ENCODE measurements around the gene CPLX1.

CPLX1 gene

GRCh38 chr4:871484-871883 is 45.6 kb upstream of the CPLX1 start:
- H3K4me2 ChIP-seq, result no peak overlapping the region

GRCh38 chr4:870951-871350 is 45.0 kb upstream of the CPLX1 start:
- H3K27me3 ChIP-seq (ENCODE audit: insufficient read depth, low read depth), result no peaks in the 10 kb centered on the region
- H4K20me1 ChIP-seq (ENCODE audit: insufficient read depth), result no peaks in the 10 kb centered on the region
- H2AFZ ChIP-seq (ENCODE audit: low read depth), result no peak overlapping the region
- H3K4me1 ChIP-seq (ENCODE audit: low read depth, poor library complexity, severe bottlenecking), result no peaks in the 10 kb centered on the region
- no peaks in the 10 kb centered on the region for H3K79me2 ChIP-seq (ENCODE audit: insufficient read depth, low read depth)
- no peak overlapping the region for H3K4me3 ChIP-seq (IDR thresholded peaks at IDR 0.05; ENCODE audit: insufficient read depth, low read depth, low read length)
- H3K36me3 ChIP-seq (ENCODE audit: insufficient read depth), result no peaks in the 10 kb centered on the region
- H3K4me2 ChIP-seq, result no peak overlapping the region
- TF ChIP-seq, protein P1, sequence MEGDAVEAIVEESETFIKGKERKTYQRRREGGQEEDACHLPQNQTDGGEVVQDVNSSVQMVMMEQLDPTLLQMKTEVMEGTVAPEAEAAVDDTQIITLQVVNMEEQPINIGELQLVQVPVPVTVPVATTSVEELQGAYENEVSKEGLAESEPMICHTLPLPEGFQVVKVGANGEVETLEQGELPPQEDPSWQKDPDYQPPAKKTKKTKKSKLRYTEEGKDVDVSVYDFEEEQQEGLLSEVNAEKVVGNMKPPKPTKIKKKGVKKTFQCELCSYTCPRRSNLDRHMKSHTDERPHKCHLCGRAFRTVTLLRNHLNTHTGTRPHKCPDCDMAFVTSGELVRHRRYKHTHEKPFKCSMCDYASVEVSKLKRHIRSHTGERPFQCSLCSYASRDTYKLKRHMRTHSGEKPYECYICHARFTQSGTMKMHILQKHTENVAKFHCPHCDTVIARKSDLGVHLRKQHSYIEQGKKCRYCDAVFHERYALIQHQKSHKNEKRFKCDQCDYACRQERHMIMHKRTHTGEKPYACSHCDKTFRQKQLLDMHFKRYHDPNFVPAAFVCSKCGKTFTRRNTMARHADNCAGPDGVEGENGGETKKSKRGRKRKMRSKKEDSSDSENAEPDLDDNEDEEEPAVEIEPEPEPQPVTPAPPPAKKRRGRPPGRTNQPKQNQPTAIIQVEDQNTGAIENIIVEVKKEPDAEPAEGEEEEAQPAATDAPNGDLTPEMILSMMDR (conservative IDR thresholded peaks at IDR 0.05; ENCODE audit: low read depth, low read length), result no peak
- no peak overlapping the region for H3K9ac ChIP-seq
- no peak overlapping the region for H3K27ac ChIP-seq

More at GRCh38 chr4:871484-871883, 45.6 kb upstream of the CPLX1 start:
- TF ChIP-seq, protein P1 (conservative IDR thresholded peaks at IDR 0.05; ENCODE audit: low read depth, low read length), result no peak
- Histone ChIP-seq H3K27me3 (ENCODE audit: insufficient read depth, low read depth) (no peaks in the 10 kb centered on the region), H4K20me1 (ENCODE audit: insufficient read depth) (no peaks in the 10 kb centered on the region), H3K4me3 (IDR thresholded peaks at IDR 0.05; ENCODE audit: insufficient read depth, low read depth, low read length) (no peak overlapping the region), H3K79me2 (ENCODE audit: insufficient read depth, low read depth) (no peaks in the 10 kb centered on the region), H3K36me3 (ENCODE audit: insufficient read depth) (no peaks in the 10 kb centered on the region), H2AFZ (ENCODE audit: low read depth) (no peak overlapping the region), H3K9ac (no peak overlapping the region), H3K27ac (no peak overlapping the region), H3K4me1 (ENCODE audit: low read depth, poor library complexity, severe bottlenecking) (no peaks in the 10 kb centered on the region)

DNA sequence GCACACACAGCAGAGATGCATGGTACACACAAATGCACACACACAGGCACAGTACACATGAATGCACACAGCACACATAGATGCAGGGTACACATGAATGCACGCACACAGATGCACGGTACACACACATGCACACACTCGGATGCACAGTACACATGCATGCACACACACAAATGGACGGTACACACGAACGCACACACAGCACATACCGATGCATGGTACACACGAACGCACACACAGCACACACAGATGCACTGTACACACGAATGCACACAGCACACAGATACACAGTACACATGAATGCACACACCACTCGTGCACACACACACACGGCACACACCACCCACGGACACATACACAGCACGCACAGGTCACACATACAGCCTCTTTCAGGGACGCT is 43.8 kb upstream of the CPLX1 start:
- no peaks in the 10 kb centered on the region for H4K20me1 ChIP-seq (ENCODE audit: insufficient read depth)
- H2AFZ ChIP-seq (ENCODE audit: low read depth), result no peak overlapping the region
- no peak overlapping the region for H3K27ac ChIP-seq
- no peaks in the 10 kb centered on the region for H3K36me3 ChIP-seq (ENCODE audit: insufficient read depth)
- H3K4me2 ChIP-seq, result no peak overlapping the region
- no peaks in the 10 kb centered on the region for H3K79me2 ChIP-seq (ENCODE audit: insufficient read depth, low read depth)
- no peaks in the 10 kb centered on the region for H3K27me3 ChIP-seq (ENCODE audit: insufficient read depth, low read depth)
- TF ChIP-seq, protein P1 (conservative IDR thresholded peaks at IDR 0.05; ENCODE audit: low read depth, low read length), result no peak
- no peaks in the 10 kb centered on the region for H3K4me1 ChIP-seq (ENCODE audit: low read depth, poor library complexity, severe bottlenecking)
- H3K9ac ChIP-seq, result no peak overlapping the region
- no peak overlapping the region for H3K4me3 ChIP-seq (IDR thresholded peaks at IDR 0.05; ENCODE audit: insufficient read depth, low read depth, low read length)

DNA sequence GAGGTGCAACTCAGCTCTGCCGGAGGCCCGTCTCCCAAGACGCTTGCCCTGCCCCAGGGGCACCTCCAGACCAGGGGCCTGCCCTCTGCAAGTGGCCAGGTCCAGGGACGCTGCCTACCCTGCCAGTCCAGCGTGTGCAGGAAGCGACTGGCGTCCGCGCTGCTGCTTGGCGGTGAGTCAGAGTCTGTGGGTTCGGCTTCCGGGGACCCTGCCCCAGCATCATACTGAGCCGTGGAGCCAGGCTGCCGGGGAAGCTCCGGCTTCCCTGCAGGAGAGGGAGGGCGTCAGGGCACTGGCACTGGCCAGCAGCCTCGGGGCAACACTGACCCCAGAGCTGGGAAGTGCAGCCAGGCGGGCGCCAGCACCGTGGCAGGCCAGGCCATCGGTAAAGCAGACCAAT is 42.5 kb upstream of the CPLX1 start:
- H2AFZ ChIP-seq (ENCODE audit: low read depth), result no peak overlapping the region
- no peak overlapping the region for H3K4me2 ChIP-seq
- H3K27ac ChIP-seq, result no peak overlapping the region
- no peak overlapping the region for H3K4me3 ChIP-seq (IDR thresholded peaks at IDR 0.05; ENCODE audit: insufficient read depth, low read depth, low read length)
- H3K4me1 ChIP-seq (ENCODE audit: low read depth, poor library complexity, severe bottlenecking), result no peaks in the 10 kb centered on the region
- no peaks in the 10 kb centered on the region for H4K20me1 ChIP-seq (ENCODE audit: insufficient read depth)
- TF ChIP-seq, protein P1 (conservative IDR thresholded peaks at IDR 0.05; ENCODE audit: low read depth, low read length), result no peak
- H3K79me2 ChIP-seq (ENCODE audit: insufficient read depth, low read depth), result no peaks in the 10 kb centered on the region
- no peaks in the 10 kb centered on the region for H3K27me3 ChIP-seq (ENCODE audit: insufficient read depth, low read depth)
- H3K36me3 ChIP-seq (ENCODE audit: insufficient read depth), result no peaks in the 10 kb centered on the region
- no peak overlapping the region for H3K9ac ChIP-seq
